GM12878 (cell line): ENCODE results near the gene DNAI4. TPM values are rescaled to one million over a fixed set of nuclear protein-coding genes. Genes with fewer than 3 reads are reported as not detected.

Source experiments
- ATAC-seq: fragments of 200-7000 bp; cut with Tn5 transposase; 3 replicates; pipeline ENCODE4 v1.9.1; 2020; ENCODE audit warnings: mild to moderate bottlenecking, moderate library complexity
- BruUV-seq: library from RNA; stranded (reverse); fragments of 400-500 nt; replicated peaks from 2 replicates; lab custom pipeline; 2021; lab: Mats Ljungman, UMichigan
- CTCF ChIA-PET: fragments of 300-600 bp; sonication (Branson Sonifier 250); formaldehyde crosslinking; extraction: SDS; loops from one replicate; lab custom pipeline; 2021; ENCODE audit warnings: inconsistent platforms; lab: Yijun Ruan, JAX
- POLR2A ChIA-PET: fragments of 350-600 bp; formaldehyde crosslinking; extraction: SDS; loops from one replicate; lab custom pipeline; 2021; ENCODE audit warnings: inconsistent platforms; lab: Charles Lee
- RAD21 ChIA-PET: fragments of 300-600 bp; sonication (Branson Sonifier 250); formaldehyde crosslinking; loops from one replicate; lab custom pipeline; 2023; ENCODE audit warnings: antibody characterized with exemption; ENCODE audit not compliant: unreplicated experiment; lab: Charles Lee
- SMC1A ChIA-PET: fragments of 300-600 bp; sonication (Branson Sonifier 250); formaldehyde crosslinking; loops from one replicate; lab custom pipeline; 2023; ENCODE audit not compliant: unreplicated experiment, uncharacterized antibody; lab: Charles Lee
- DNase-seq: peaks from one replicate; pipeline ENCODE4 v3.0.0-alpha.2; 2011; ENCODE audit warnings: low read depth, low spot score
- FAIRE-seq: peaks from 3 replicates; lab custom pipeline; 2011; peaks lifted over from hg19 to GRCh38; lab: Jason Lieb, UNC
- H2AFZ ChIP-seq: 2 replicates; pipeline ENCODE4 v1.6.0; 2011; ENCODE audit warnings: low read depth, low read length, control low read depth; ENCODE audit not compliant: control insufficient read depth
- H3K27ac ChIP-seq: 2 replicates; pipeline ENCODE4 v1.5.1; 2011; ENCODE audit warnings: control low read depth; ENCODE audit not compliant: control insufficient read depth, insufficient read depth
- H3K27me3 ChIP-seq, 2 experiments: replicated peaks in 1 of 2; 2 replicates each; pipeline versions ENCODE4 v1.6.0 to v1.6.1; 2011; ENCODE audit warnings: low read length in 1 of 2; ENCODE audit not compliant: control insufficient read depth in 2 of 2, insufficient read depth in 2 of 2
- H3K36me3 ChIP-seq, 2 experiments: 2 replicates each; pipeline ENCODE4 v1.5.1; 2011; ENCODE audit warnings: low read length in 1 of 2; ENCODE audit not compliant: control insufficient read depth in 2 of 2, insufficient read depth in 2 of 2
- H3K4me1 ChIP-seq: 2 replicates; pipeline ENCODE4 v1.6.1; 2011; ENCODE audit warnings: mild to moderate bottlenecking, low read length, moderate library complexity, mixed read lengths; ENCODE audit not compliant: control insufficient read depth, insufficient read depth
- H3K4me2 ChIP-seq: 2 replicates; pipeline ENCODE4 v1.6.0; 2011; ENCODE audit warnings: control low read depth; ENCODE audit not compliant: control insufficient read depth, insufficient read depth
- H3K4me3 ChIP-seq: fragments of 200-600 bp; sonication (generic); 2 replicates; pipeline ENCODE4 v1.5.1; 2016
- H3K79me2 ChIP-seq: 2 replicates; pipeline ENCODE4 v1.6.0; 2011; ENCODE audit warnings: low read length; ENCODE audit not compliant: control insufficient read depth, insufficient read depth
- H3K9ac ChIP-seq: 2 replicates; pipeline ENCODE4 v1.8.0; 2011; ENCODE audit warnings: low read length, control low read depth, mixed read lengths; ENCODE audit not compliant: control insufficient read depth, insufficient read depth
- H3K9me3 ChIP-seq: replicated peaks from 3 replicates; pipeline ENCODE4 v1.5.1; 2011; ENCODE audit warnings: mild to moderate bottlenecking, low read length; ENCODE audit not compliant: control insufficient read depth, insufficient read depth
- H4K20me1 ChIP-seq: 2 replicates; pipeline ENCODE4 v1.6.0; 2011; ENCODE audit not compliant: control insufficient read depth, insufficient read depth
- CBX5 ChIP-seq: sonication (generic); IDR thresholded peaks from 2 replicates; pipeline ENCODE4 v1.6.1; 2016; ENCODE audit warnings: low read depth, moderate library complexity, mild to moderate bottlenecking, inconsistent platforms
- CREM ChIP-seq: IDR thresholded peaks from 2 replicates; pipeline ENCODE4 v1.6.1; 2014; ENCODE audit warnings: antibody characterized with exemption, low read depth
- HDGF ChIP-seq: fragments of 450-650 bp; IDR thresholded peaks from 2 replicates; pipeline ENCODE4 v1.6.1; 2016; ENCODE audit warnings: antibody characterized with exemption
- IRF4 ChIP-seq: IDR thresholded peaks from 2 replicates; pipeline ENCODE4 v1.6.1; 2011; ENCODE audit warnings: low read depth, low read length
- MEF2A ChIP-seq: IDR thresholded peaks from 2 replicates; pipeline ENCODE4 v1.6.1; 2011; ENCODE audit warnings: low read depth, mild to moderate bottlenecking, low read length, moderate library complexity; ENCODE audit not compliant: insufficient read depth
- SIN3A ChIP-seq: IDR thresholded peaks from 2 replicates; pipeline ENCODE4 v1.6.1; 2012; ENCODE audit warnings: low read depth, low read length, improper control_type of control experiment
- SMAD1 ChIP-seq: fragments of 450-650 bp; IDR thresholded peaks from 2 replicates; pipeline ENCODE4 v1.6.1; 2018; ENCODE audit warnings: mild to moderate bottlenecking, low read depth; ENCODE audit not compliant: partially characterized antibody
- SPI1 ChIP-seq: IDR thresholded peaks from 2 replicates; pipeline ENCODE4 v1.6.1; 2011; ENCODE audit warnings: low read depth, mild to moderate bottlenecking, low read length, moderate library complexity, borderline replicate concordance; ENCODE audit not compliant: insufficient read depth
- ZZZ3 ChIP-seq: IDR thresholded peaks from 2 replicates; pipeline ENCODE4 v1.6.1; 2011; ENCODE audit warnings: low read depth; ENCODE audit not compliant: control insufficient read depth, insufficient read length
- WGBS: methylation state at CpG from one replicate; pipeline ENCODE4 v1.1.6; 2016; ENCODE audit warnings: low lambda C conversion rate; ENCODE audit not compliant: insufficient replicate concordance, insufficient coverage; ENCODE audit errors: missing lambda C conversion rate; 5-methylcytosine and 5-hydroxymethylcytosine counted together
- in situ Hi-C: fragments of 300-500 bp; cut with MboI; formaldehyde crosslinking; loops from 9 replicates; pipeline ENCODE4 v1.14.3; 2018; ENCODE audit warnings: mixed read lengths
- intact Hi-C: fragments of 100-400 bp; cut with micrococcal nuclease; formaldehyde crosslinking; loops from one replicate; pipeline ENCODE4 v1.14.2; 2022; ENCODE audit not compliant: unreplicated experiment
- polyA plus RNA-seq, 11 experiments: library from polyadenylated mRNA; depleted of rRNA in 4 of 11; unstranded in 6 of 11; stranded (reverse) in 5 of 11; fragments of >200 nt; fragmentation: Nextera tagmentation in 4 of 11; fragmentation: Illumina TruSeq in 1 of 11; extraction: Ambion mirVana in 4 of 11; extraction: Trizol in 1 of 11; gene quantifications; 1 replicate in 1 of 11; 2 replicates in 10 of 11; pipeline versions ENCODE4 v1.2.1 to v1.2.3, GENCODE V29; 2011 to 2016; ENCODE audit warnings: inconsistent platforms in 2 of 11, missing spikeins in 2 of 11, low read depth in 1 of 11
- total RNA-seq, 4 experiments: library from RNA; depleted of rRNA in 3 of 4; stranded (reverse); fragments of >200 nt in 3 of 4; fragmentation: Illumina TruSeq in 1 of 4; extraction: Trizol in 1 of 4; gene quantifications; 2 replicates each; pipeline versions ENCODE4 v1.2.1 to v1.2.3, GENCODE V29; 2013 to 2021
- TF ChIP-seq, protein P1 (sequence below): fragments of 450-650 bp; IDR thresholded peaks from 2 replicates; pipeline ENCODE4 v1.6.1; 2016; ENCODE audit warnings: mild to moderate bottlenecking
- TF ChIP-seq, protein P2 (sequence below): fragments of 450-650 bp; IDR thresholded peaks from 2 replicates; pipeline ENCODE4 v1.6.1; 2018; ENCODE audit warnings: mild to moderate bottlenecking, low read depth, moderate library complexity; ENCODE audit not compliant: partially characterized antibody
- TF ChIP-seq, protein P3 (sequence below): fragments of 450-650 bp; IDR thresholded peaks from 2 replicates; pipeline ENCODE4 v1.6.1; 2017; ENCODE audit warnings: mild to moderate bottlenecking
- TF ChIP-seq, protein P4 (sequence below): fragments of 450-650 bp; IDR thresholded peaks from 2 replicates; pipeline ENCODE4 v1.6.1; 2016; ENCODE audit warnings: mild to moderate bottlenecking, moderate library complexity, borderline replicate concordance

DNAI4 gene
- total and polyA plus RNA-seq, 10 of the 15 experiments (the other 5 are each of a cell fraction or from before 2014, with no cell fraction given), result 0.13 to 2.3 (median 0.27) TPM; not detected in 1

DNA sequence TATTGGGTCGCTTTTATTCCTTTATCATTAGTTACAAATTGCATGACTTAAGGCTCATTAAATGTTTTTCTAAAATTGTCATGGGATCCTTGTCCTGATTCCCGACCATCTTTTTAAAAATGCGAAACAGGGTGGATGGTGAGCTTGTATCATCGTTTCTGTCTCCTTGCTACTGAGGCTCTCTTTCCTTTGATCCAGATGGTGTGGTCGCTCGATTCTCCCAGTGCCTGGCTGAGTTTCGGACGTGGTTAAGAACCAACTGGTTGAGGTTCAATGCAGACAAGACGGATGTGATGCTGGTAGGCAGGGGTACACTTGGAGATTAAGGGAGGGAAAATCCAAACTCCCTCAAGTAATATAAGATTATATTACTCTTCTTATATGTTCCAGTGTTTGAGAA lies 1.3 kb upstream of the DNAI4 start:
- POLR2A ChIA-PET, result interaction anchor here (0.7 to 2.1 kb wide), 4 partner anchors 8 to 60 kb away, joined by 4 to 13 read pairs (median 10); no protein-coding TSS in a partner anchor
- CTCF ChIA-PET, result interaction anchor here (1.0 to 1.5 kb wide), 5 partner anchors 9 to 835 kb away, joined by 3 read pairs; no protein-coding TSS in a partner anchor
- Histone ChIP-seq H2AFZ (no peak overlapping the region), H3K27me3 (no peaks in the 10 kb centered on the region)
- no peak for FAIRE-seq
- TF ChIP-seq, protein P1, sequence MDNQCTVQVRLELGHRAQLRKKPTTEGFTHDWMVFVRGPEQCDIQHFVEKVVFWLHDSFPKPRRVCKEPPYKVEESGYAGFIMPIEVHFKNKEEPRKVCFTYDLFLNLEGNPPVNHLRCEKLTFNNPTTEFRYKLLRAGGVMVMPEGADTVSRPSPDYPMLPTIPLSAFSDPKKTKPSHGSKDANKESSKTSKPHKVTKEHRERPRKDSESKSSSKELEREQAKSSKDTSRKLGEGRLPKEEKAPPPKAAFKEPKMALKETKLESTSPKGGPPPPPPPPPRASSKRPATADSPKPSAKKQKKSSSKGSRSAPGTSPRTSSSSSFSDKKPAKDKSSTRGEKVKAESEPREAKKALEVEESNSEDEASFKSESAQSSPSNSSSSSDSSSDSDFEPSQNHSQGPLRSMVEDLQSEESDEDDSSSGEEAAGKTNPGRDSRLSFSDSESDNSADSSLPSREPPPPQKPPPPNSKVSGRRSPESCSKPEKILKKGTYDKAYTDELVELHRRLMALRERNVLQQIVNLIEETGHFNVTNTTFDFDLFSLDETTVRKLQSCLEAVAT, result no peak
- TF ChIP-seq HDGF (no peak), SMAD1 (no peak), IRF4 (no peak), CBX5 (no peak), ZZZ3 (no peak), SIN3A (no peak), MEF2A (no peak), CREM (no peak), SPI1 (no peak)
- TF ChIP-seq, protein P2, sequence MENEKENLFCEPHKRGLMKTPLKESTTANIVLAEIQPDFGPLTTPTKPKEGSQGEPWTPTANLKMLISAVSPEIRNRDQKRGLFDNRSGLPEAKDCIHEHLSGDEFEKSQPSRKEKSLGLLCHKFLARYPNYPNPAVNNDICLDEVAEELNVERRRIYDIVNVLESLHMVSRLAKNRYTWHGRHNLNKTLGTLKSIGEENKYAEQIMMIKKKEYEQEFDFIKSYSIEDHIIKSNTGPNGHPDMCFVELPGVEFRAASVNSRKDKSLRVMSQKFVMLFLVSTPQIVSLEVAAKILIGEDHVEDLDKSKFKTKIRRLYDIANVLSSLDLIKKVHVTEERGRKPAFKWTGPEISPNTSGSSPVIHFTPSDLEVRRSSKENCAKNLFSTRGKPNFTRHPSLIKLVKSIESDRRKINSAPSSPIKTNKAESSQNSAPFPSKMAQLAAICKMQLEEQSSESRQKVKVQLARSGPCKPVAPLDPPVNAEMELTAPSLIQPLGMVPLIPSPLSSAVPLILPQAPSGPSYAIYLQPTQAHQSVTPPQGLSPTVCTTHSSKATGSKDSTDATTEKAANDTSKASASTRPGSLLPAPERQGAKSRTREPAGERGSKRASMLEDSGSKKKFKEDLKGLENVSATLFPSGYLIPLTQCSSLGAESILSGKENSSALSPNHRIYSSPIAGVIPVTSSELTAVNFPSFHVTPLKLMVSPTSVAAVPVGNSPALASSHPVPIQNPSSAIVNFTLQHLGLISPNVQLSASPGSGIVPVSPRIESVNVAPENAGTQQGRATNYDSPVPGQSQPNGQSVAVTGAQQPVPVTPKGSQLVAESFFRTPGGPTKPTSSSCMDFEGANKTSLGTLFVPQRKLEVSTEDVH, result no peak
- TF ChIP-seq, protein P3, sequence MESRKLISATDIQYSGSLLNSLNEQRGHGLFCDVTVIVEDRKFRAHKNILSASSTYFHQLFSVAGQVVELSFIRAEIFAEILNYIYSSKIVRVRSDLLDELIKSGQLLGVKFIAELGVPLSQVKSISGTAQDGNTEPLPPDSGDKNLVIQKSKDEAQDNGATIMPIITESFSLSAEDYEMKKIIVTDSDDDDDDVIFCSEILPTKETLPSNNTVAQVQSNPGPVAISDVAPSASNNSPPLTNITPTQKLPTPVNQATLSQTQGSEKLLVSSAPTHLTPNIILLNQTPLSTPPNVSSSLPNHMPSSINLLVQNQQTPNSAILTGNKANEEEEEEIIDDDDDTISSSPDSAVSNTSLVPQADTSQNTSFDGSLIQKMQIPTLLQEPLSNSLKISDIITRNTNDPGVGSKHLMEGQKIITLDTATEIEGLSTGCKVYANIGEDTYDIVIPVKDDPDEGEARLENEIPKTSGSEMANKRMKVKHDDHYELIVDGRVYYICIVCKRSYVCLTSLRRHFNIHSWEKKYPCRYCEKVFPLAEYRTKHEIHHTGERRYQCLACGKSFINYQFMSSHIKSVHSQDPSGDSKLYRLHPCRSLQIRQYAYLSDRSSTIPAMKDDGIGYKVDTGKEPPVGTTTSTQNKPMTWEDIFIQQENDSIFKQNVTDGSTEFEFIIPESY, result no peak
- TF ChIP-seq, protein P4, sequence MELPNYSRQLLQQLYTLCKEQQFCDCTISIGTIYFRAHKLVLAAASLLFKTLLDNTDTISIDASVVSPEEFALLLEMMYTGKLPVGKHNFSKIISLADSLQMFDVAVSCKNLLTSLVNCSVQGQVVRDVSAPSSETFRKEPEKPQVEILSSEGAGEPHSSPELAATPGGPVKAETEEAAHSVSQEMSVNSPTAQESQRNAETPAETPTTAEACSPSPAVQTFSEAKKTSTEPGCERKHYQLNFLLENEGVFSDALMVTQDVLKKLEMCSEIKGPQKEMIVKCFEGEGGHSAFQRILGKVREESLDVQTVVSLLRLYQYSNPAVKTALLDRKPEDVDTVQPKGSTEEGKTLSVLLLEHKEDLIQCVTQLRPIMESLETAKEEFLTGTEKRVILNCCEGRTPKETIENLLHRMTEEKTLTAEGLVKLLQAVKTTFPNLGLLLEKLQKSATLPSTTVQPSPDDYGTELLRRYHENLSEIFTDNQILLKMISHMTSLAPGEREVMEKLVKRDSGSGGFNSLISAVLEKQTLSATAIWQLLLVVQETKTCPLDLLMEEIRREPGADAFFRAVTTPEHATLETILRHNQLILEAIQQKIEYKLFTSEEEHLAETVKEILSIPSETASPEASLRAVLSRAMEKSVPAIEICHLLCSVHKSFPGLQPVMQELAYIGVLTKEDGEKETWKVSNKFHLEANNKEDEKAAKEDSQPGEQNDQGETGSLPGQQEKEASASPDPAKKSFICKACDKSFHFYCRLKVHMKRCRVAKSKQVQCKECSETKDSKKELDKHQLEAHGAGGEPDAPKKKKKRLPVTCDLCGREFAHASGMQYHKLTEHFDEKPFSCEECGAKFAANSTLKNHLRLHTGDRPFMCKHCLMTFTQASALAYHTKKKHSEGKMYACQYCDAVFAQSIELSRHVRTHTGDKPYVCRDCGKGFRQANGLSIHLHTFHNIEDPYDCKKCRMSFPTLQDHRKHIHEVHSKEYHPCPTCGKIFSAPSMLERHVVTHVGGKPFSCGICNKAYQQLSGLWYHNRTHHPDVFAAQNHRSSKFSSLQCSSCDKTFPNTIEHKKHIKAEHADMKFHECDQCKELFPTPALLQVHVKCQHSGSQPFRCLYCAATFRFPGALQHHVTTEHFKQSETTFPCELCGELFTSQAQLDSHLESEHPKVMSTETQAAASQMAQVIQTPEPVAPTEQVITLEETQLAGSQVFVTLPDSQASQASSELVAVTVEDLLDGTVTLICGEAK, result no peak
- TF ChIP-seq, all 136 proteins: peak for 0
- RAD21 ChIA-PET, result interaction anchor here (1.8 to 3.0 kb wide), 2 partner anchors 20 to 56 kb away, joined by 3 to 12 read pairs; no protein-coding TSS in a partner anchor
- H3K9ac ChIP-seq, result peak overlapping the region; percentile 66
- SMC1A ChIA-PET, result interaction anchor here (1.3 to 2.1 kb wide), 3 partner anchors 167 to 506 kb away, joined by 3 to 7 read pairs (median 3); no protein-coding TSS in a partner anchor
- intact Hi-C loops, result loop anchor here (5.0 kb wide), 2 partner anchors 126 to 159 kb away; partner anchors contain the start of gene SLC35D1
- BruUV-seq, result no TSS peak
- peaks cover 10% of the 10 kb centered on the region; the same call in 1 of the 2 replicates for H3K4me1 ChIP-seq
- no peaks in the 10 kb centered on the region for H4K20me1 ChIP-seq
- no peaks in the 10 kb centered on the region for H3K36me3 ChIP-seq
- peak overlapping the region; percentile 83 for H3K27ac ChIP-seq
- no peaks in the 10 kb centered on the region for H3K9me3 ChIP-seq
- DNase-seq (no peak), ATAC-seq (no peak)
- H3K4me3 ChIP-seq, result peak overlapping the region; percentile 79
- in situ Hi-C loops, result loop anchor here (25.0 kb wide), 2 partner anchors 539 to 664 kb away; no protein-coding TSS in a partner anchor
- peak overlapping the region; percentile 83 for H3K4me2 ChIP-seq
- peaks cover 66% of the 10 kb centered on the region for H3K79me2 ChIP-seq
- 36% methylated on average over 9 of the region's 9 CpGs for WGBS
